Measurements from ENCODE around the gene SGMS2. TPM values are rescaled to one million over a fixed set of nuclear protein-coding genes. Genes with fewer than 3 reads are reported as not detected.
"Not testable (repeated sequence)": the region's sequence is repeated elsewhere in the genome, so short reads cannot be mapped to it uniquely, and the experiment has no call there.

Gene SGMS2
- total RNA-seq, 2 donors from 2014 or later: 0.32 TPM; not detected in 1

DNA sequence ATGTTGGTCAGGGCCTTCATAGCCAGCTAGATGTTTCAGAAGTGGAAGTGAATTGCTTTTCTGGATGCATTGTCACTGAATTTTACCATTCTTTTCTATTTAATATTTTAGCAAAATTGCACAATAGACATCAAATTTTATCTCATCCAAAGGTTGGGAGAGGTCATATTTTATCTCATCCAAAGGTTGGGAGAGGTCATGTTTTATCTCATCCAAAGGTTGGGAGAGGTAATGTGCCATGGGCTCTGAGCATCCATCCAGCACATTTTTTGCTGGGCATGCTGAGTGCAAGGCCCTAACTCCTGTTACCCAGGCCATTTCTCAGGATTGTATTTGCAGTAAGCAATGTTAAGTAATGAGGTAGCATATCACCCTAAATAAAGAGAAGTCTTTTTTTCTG lies 91.9 kb downstream of the SGMS2 start:
- DNase-seq (no peak), ATAC-seq (no peak)
- peaks cover 11% of the 10 kb centered on the region for H3K9me3 ChIP-seq (ENCODE audit: control insufficient read depth, low read length, poor library complexity, severe bottlenecking)
- Mint-ChIP-seq H3K36me3 (ENCODE audit: low read depth) (no peaks in the 10 kb centered on the region), H3K27ac (no peak overlapping the region), H3K4me3 (no peak overlapping the region), H3K27me3 (peaks cover 34% of the 10 kb centered on the region), H3K4me1 (peaks cover 3% of the 10 kb centered on the region)

DNA sequence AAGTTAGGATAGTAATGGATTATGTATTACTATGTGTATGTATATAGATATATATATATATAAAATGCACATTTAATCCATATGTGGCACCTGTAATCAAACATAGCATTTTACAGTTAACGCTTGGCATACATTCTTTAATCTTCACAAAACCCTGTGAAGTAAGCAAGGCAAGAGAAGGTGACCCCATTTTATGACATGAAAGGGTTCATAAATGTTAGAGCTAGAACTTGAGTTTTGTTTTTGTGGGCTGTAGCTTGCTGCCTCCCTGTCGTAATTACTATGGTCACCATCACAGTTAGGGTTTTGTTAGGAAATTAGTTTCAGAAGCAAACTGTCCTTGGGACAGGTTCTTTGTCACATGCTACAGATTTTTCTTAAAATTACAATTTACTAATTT lies 92.8 kb downstream of the SGMS2 start:
- H3K36me3 Mint-ChIP-seq (ENCODE audit: low read depth): no peaks in the 10 kb centered on the region
- DNase-seq (no peak), ATAC-seq (no peak)
- peaks cover 40% of the 10 kb centered on the region for H3K27me3 Mint-ChIP-seq
- H3K4me3 Mint-ChIP-seq: no peak overlapping the region
- H3K27ac Mint-ChIP-seq: no peak overlapping the region
- peaks cover 3% of the 10 kb centered on the region for H3K4me1 Mint-ChIP-seq
- H3K9me3 ChIP-seq (ENCODE audit: control insufficient read depth, low read length, poor library complexity, severe bottlenecking): peaks cover 11% of the 10 kb centered on the region

DNA sequence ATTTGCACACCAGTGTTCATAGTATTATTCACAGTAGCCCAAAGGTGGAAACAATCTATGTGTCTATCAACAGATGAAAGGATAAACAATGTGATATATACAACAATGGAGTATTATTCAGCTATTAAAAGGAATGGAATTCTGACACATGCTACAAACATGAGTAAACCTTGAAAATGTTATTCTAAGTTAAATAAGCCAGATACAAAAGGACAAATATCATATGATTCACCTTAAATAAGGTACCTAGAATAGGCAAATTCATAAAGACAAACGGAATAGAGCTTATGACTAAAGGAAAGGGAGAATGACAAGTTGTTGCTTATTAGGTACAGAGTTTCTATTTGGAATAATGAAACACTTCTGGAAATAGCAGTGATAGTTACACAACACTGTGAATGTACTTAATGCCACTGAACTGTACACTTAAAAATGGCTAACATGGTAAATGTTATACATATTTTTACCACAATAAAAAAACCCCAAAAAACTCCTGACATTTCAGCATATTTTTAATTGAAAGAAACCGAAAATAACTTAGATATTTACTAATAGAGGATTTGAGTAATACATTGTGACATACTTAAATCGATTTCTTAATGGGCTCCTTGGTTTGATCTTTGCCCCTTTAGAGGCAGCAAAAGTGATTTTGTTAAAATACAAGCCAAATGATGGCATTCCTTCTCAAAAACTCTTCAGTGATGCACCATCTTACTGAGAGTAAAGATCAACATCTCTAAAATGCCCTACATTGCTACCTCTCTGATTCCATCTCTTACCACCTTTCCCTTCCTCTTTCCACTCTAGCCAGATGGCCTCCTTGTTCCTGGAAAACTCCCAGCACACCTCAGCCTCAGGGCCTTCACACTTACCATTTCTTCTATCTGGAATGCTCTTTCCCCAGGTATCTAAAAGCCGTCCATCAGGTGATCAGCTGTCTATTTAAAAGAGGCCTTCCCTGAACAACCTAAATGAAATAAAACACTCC lies 98.0 kb downstream of the SGMS2 start:
- peaks cover 45% of the 10 kb centered on the region for H3K27me3 Mint-ChIP-seq
- no peaks in the 10 kb centered on the region for H3K4me1 Mint-ChIP-seq
- H3K27ac Mint-ChIP-seq: peak overlapping the region; percentile 16
- DNase-seq (no peak), ATAC-seq (no peak)
- H3K36me3 Mint-ChIP-seq (ENCODE audit: low read depth): no peaks in the 10 kb centered on the region
- H3K4me3 Mint-ChIP-seq: no peak overlapping the region
- peaks cover 11% of the 10 kb centered on the region for H3K9me3 ChIP-seq (ENCODE audit: control insufficient read depth, low read length, poor library complexity, severe bottlenecking)

GRCh38 chr4:107925713-107926112 lies 101.0 kb downstream of the SGMS2 start:
- DNase-seq; H3K36me3 Mint-ChIP-seq (ENCODE audit: low read depth); H3K9me3 ChIP-seq (ENCODE audit: control insufficient read depth, low read length, poor library complexity, severe bottlenecking); H3K27ac Mint-ChIP-seq; H3K4me1 Mint-ChIP-seq; H3K4me3 Mint-ChIP-seq; ATAC-seq: not testable (repeated sequence)
- peaks cover 31% of the 10 kb centered on the region for H3K27me3 Mint-ChIP-seq

DNA sequence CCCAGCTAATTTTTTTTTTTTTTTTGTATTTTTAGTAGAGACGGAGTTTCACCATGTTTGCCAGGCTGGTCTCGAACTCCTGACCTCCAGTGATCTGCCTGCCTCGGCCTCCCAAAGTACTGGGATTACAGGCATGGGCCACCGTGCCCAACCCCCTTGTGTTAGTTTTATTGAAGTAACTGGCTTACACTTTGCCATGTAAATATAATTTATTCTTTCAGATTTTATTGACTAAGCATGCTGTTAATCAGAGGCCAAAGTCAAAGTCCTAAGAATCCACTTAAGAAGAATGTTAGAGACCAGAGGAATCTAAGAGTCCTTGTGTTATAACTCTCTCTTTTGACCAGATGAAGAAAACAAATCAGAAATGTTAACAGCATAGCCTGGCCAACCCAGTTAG lies 102.1 kb downstream of the SGMS2 start:
- H3K4me3 Mint-ChIP-seq; H3K36me3 Mint-ChIP-seq (ENCODE audit: low read depth); H3K4me1 Mint-ChIP-seq; DNase-seq; H3K27ac Mint-ChIP-seq; H3K9me3 ChIP-seq (ENCODE audit: control insufficient read depth, low read length, poor library complexity, severe bottlenecking); ATAC-seq: not testable (repeated sequence)
- peaks cover 19% of the 10 kb centered on the region for H3K27me3 Mint-ChIP-seq

- DNase-seq (peak; percentile 70 to 74 (median 74)), ATAC-seq (peak; percentile 96)
- H3K9me3 ChIP-seq (ENCODE audit: control insufficient read depth, low read length, poor library complexity, severe bottlenecking): no peaks in the 10 kb centered on the region
- H3K4me1 Mint-ChIP-seq: peaks cover 34% of the 10 kb centered on the region
- peak within 1 kb of the TSS; percentile 94 for H3K4me3 Mint-ChIP-seq
- peak within 1 kb of the TSS; percentile 88 for H3K27ac Mint-ChIP-seq
- H3K36me3 Mint-ChIP-seq (ENCODE audit: low read depth): peaks cover 2% of the 10 kb centered on the region
- H3K27me3 Mint-ChIP-seq: no peaks in the 10 kb centered on the region
These were observed 106.4 kb downstream of the SGMS2 start, which contains the start of gene CYP2U1 for GRCh38 chr4:107930821-107931774. Gene CYP2U1 (plus strand): TSS chr4:107931549. CDS start chr4:107931644, 95 bp downstream.

DNA sequence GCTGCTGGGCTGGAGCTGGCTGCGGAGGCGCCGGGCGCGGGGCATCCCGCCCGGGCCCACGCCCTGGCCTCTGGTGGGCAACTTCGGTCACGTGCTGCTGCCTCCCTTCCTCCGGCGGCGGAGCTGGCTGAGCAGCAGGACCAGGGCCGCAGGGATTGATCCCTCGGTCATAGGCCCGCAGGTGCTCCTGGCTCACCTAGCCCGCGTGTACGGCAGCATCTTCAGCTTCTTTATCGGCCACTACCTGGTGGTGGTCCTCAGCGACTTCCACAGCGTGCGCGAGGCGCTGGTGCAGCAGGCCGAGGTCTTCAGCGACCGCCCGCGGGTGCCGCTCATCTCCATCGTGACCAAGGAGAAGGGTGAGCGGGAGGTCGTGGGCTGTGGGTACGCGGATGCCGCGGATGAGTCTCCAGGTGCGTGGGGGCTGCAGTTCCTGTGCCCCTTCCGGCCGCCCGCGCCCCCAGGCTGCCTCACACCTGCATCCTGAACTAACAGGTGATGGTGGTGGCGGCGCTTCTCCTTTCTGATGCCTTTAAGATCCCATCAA lies 107.1 kb downstream of the SGMS2 start:
- H3K27ac Mint-ChIP-seq: peak overlapping the region; percentile 88
- ATAC-seq (peak; percentile 13), DNase-seq (peak; percentile 9 to 14 (median 11))
- peaks cover 3% of the 10 kb centered on the region for H3K36me3 Mint-ChIP-seq (ENCODE audit: low read depth)
- H3K27me3 Mint-ChIP-seq: no peaks in the 10 kb centered on the region
- peaks cover 35% of the 10 kb centered on the region for H3K4me1 Mint-ChIP-seq
- H3K9me3 ChIP-seq (ENCODE audit: control insufficient read depth, low read length, poor library complexity, severe bottlenecking): no peaks in the 10 kb centered on the region
- peak overlapping the region; percentile 94 for H3K4me3 Mint-ChIP-seq

DNA sequence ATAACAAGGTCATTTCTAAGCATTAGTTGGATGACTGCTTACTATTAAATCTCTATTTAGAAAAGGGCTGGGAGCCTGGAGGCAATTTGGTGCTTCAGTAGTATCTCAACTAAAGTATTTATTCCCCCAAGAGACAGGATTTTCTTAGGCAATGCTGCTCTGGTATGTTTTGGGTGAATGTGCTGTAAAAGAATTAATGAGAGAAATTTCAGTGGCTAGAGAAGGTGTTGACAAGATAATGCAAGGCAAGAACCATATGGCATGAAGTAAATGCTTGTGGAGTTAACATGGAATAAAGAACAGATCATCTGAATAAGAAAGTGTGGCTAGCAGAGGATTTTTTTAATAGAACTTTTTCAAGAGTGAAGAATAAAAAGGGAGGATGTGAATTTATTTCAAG lies 110.5 kb downstream of the SGMS2 start:
- DNase-seq: no peak
- Mint-ChIP-seq H3K4me3 (no peak overlapping the region), H3K27me3 (no peaks in the 10 kb centered on the region), H3K36me3 (ENCODE audit: low read depth) (peaks cover 5% of the 10 kb centered on the region), H3K4me1 (peaks cover 34% of the 10 kb centered on the region), H3K27ac (no peak overlapping the region)
- H3K9me3 ChIP-seq (ENCODE audit: control insufficient read depth, low read length, poor library complexity, severe bottlenecking): no peaks in the 10 kb centered on the region
- ATAC-seq: no peak

- no peaks in the 10 kb centered on the region for H3K27me3 Mint-ChIP-seq
- H3K36me3 Mint-ChIP-seq (ENCODE audit: low read depth): peaks cover 5% of the 10 kb centered on the region
- peak overlapping the region; percentile 1 for H3K27ac Mint-ChIP-seq
- H3K9me3 ChIP-seq (ENCODE audit: control insufficient read depth, low read length, poor library complexity, severe bottlenecking): no peaks in the 10 kb centered on the region
- ATAC-seq (no peak), DNase-seq (no peak)
- peaks cover 25% of the 10 kb centered on the region for H3K4me1 Mint-ChIP-seq
- H3K4me3 Mint-ChIP-seq: no peak overlapping the region
These were observed 112.3 kb downstream of the SGMS2 start for GRCh38 chr4:107937040-107937439.

- no peak for ATAC-seq
- H3K27ac Mint-ChIP-seq: no peak overlapping the region
- DNase-seq: no peak
- H3K9me3 ChIP-seq (ENCODE audit: control insufficient read depth, low read length, poor library complexity, severe bottlenecking): no peaks in the 10 kb centered on the region
- peaks cover 5% of the 10 kb centered on the region for H3K36me3 Mint-ChIP-seq (ENCODE audit: low read depth)
- H3K4me1 Mint-ChIP-seq: peaks cover 11% of the 10 kb centered on the region
- no peak overlapping the region for H3K4me3 Mint-ChIP-seq
- H3K27me3 Mint-ChIP-seq: no peaks in the 10 kb centered on the region
These were observed 114.6 kb downstream of the SGMS2 start for GRCh38 chr4:107939307-107939706.

DNA sequence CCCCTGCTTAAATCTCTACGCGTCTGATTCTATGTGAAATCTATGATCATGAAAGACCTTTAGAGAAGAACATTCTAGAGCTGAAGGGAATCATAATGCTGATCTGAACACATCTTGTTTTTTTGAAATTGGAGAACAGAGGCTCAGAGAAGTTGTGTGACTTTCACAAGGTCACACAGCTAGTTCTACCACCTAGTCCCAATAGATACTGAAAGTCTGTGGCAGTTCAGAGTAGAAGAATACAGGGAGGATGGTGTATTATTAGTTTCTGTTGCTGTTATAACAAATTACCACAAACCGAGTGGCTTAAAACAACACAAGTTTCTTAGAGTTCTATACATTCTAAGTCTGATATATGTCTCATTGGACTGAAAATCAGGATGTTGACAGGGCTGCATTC lies 121.1 kb downstream of the SGMS2 start:
- Mint-ChIP-seq H3K4me1 (no peaks in the 10 kb centered on the region), H3K27ac (no peak overlapping the region), H3K36me3 (ENCODE audit: low read depth) (peaks cover 4% of the 10 kb centered on the region), H3K27me3 (no peaks in the 10 kb centered on the region), H3K4me3 (no peak overlapping the region)
- ATAC-seq (no peak), DNase-seq (no peak)
- H3K9me3 ChIP-seq (ENCODE audit: control insufficient read depth, low read length, poor library complexity, severe bottlenecking): no peaks in the 10 kb centered on the region

GRCh38 chr4:107950746-107951540 lies 126.2 kb downstream of the SGMS2 start:
- DNase-seq (no peak), ATAC-seq (no peak)
- Mint-ChIP-seq H3K27ac (no peak overlapping the region), H3K4me3 (no peak overlapping the region), H3K4me1 (no peaks in the 10 kb centered on the region), H3K36me3 (ENCODE audit: low read depth) (peaks cover 3% of the 10 kb centered on the region), H3K27me3 (no peaks in the 10 kb centered on the region)
- no peaks in the 10 kb centered on the region for H3K9me3 ChIP-seq (ENCODE audit: control insufficient read depth, low read length, poor library complexity, severe bottlenecking)
